Hepatocyte (in vitro differentiated cells): Measurements from ENCODE around the gene RELB. TPM values are rescaled to one million over a fixed set of nuclear protein-coding genes. Genes with fewer than 3 reads are reported as not detected.

ENCODE experiments used
- DNase-seq: peaks from one replicate; pipeline ENCODE4 v3.0.0-alpha.2; 2016; ENCODE audit warnings: low spot score
- H2AFZ ChIP-seq: fragments of 200-600 bp; sonication (generic); 2 replicates; pipeline ENCODE4 v1.6.0; 2016; ENCODE audit warnings: antibody characterized with exemption, mild to moderate bottlenecking
- H3K27ac ChIP-seq: fragments of 200-600 bp; sonication (generic); 2 replicates; pipeline ENCODE4 v1.5.1; 2016; ENCODE audit warnings: mild to moderate bottlenecking
- H3K27me3 ChIP-seq: fragments of 200-600 bp; sonication (generic); 2 replicates; pipeline ENCODE4 v1.6.1; 2016
- H3K36me3 ChIP-seq: fragments of 200-600 bp; sonication (generic); replicated peaks from 2 replicates; pipeline ENCODE4 v1.5.1; 2016; ENCODE audit warnings: low read depth; ENCODE audit not compliant: insufficient read depth
- H3K4me1 ChIP-seq: fragments of 200-600 bp; sonication (generic); 2 replicates; pipeline ENCODE4 v1.5.1; 2016; ENCODE audit warnings: mild to moderate bottlenecking, moderate library complexity; ENCODE audit not compliant: insufficient read depth
- H3K4me2 ChIP-seq: fragments of 200-600 bp; sonication (generic); 2 replicates; pipeline ENCODE4 v1.6.0; 2016
- H3K4me3 ChIP-seq: fragments of 200-600 bp; sonication (generic); 2 replicates; pipeline ENCODE4 v1.5.1; 2016; ENCODE audit warnings: mild to moderate bottlenecking
- H3K79me2 ChIP-seq: fragments of 200-600 bp; sonication (generic); 2 replicates; pipeline ENCODE4 v1.6.0; 2017; ENCODE audit warnings: mild to moderate bottlenecking
- H3K9me2 ChIP-seq: fragments of 200-600 bp; sonication (generic); replicated peaks from 2 replicates; pipeline ENCODE4 v1.6.0; 2017; ENCODE audit warnings: mild to moderate bottlenecking; ENCODE audit not compliant: insufficient read depth
- H3K9me3 ChIP-seq: fragments of 200-600 bp; sonication (generic); 2 replicates; pipeline ENCODE4 v1.5.1; 2016; ENCODE audit warnings: low read depth, mild to moderate bottlenecking
- H4K20me1 ChIP-seq: fragments of 200-600 bp; sonication (generic); 2 replicates; pipeline ENCODE4 v1.6.0; 2016; ENCODE audit warnings: mild to moderate bottlenecking; ENCODE audit not compliant: insufficient read depth, poor library complexity, severe bottlenecking
- CTCF ChIP-seq: fragments of 200-600 bp; sonication (generic); IDR thresholded peaks from 2 replicates; pipeline ENCODE4 v1.5.1; 2016; ENCODE audit warnings: antibody characterized with exemption, mild to moderate bottlenecking; ENCODE audit not compliant: poor library complexity
- EZH2 ChIP-seq: fragments of 200-600 bp; sonication (generic); IDR thresholded peaks from 2 replicates; pipeline ENCODE4 v1.6.1; 2016; ENCODE audit warnings: antibody characterized with exemption, mild to moderate bottlenecking, borderline replicate concordance
- EZH2phosphoT487 ChIP-seq: fragments of 200-600 bp; sonication (generic); IDR thresholded peaks from one replicate; pipeline ENCODE4 v1.6.1; 2018; ENCODE audit warnings: antibody characterized with exemption, mild to moderate bottlenecking, low read depth, moderate library complexity; ENCODE audit not compliant: unreplicated experiment, severe bottlenecking
- WGBS: methylation state at CpG from one replicate; pipeline ENCODE4 v1.1.6; 2016; ENCODE audit warnings: low lambda C conversion rate; ENCODE audit errors: missing lambda C conversion rate; 5-methylcytosine and 5-hydroxymethylcytosine counted together
- polyA plus RNA-seq: library from polyadenylated mRNA; unstranded; fragments of >200 nt; fragmentation: Nextera tagmentation; extraction: Ambion mirVana; gene quantifications from 2 replicates; pipeline ENCODE4 v1.2.1, GENCODE V29; 2016
- total RNA-seq: library from RNA; depleted of rRNA; stranded (reverse); fragments of >200 nt; gene quantifications from 2 replicates; pipeline ENCODE4 v1.2.3, GENCODE V29; 2014

RELB gene
- total and polyA plus RNA-seq, 2 experiments from 2014 or later = 6.3 to 9.1 TPM

- Histone ChIP-seq H3K4me2 (no peak overlapping the region), H3K27ac (no peak overlapping the region), H3K27me3 (no peaks in the 10 kb centered on the region), H2AFZ (no peak overlapping the region), H3K4me1 (peaks cover 4% of the 10 kb centered on the region), H3K9me2 (no peaks in the 10 kb centered on the region), H3K36me3 (no peaks in the 10 kb centered on the region), H3K9me3 (no peaks in the 10 kb centered on the region), H4K20me1 (no peaks in the 10 kb centered on the region), H3K79me2 (no peaks in the 10 kb centered on the region), H3K4me3 (no peak overlapping the region)
- 87% methylated on average over 9 of the region's 9 CpGs for WGBS
- no peak for DNase-seq
- TF ChIP-seq EZH2phosphoT487 = no peak
- TF ChIP-seq EZH2 = no peak
- no peak for TF ChIP-seq CTCF
Observed at GRCh38 chr19:45009625-45010255, 8.5 kb downstream of the RELB start.

GRCh38 chr19:45010306-45010705, 9.0 kb downstream of the RELB start:
- Histone ChIP-seq H3K4me1 (peaks cover 4% of the 10 kb centered on the region), H3K27me3 (no peaks in the 10 kb centered on the region), H3K27ac (no peak overlapping the region), H2AFZ (no peak overlapping the region), H3K79me2 (no peaks in the 10 kb centered on the region), H3K9me2 (no peaks in the 10 kb centered on the region), H3K4me3 (no peak overlapping the region), H4K20me1 (no peaks in the 10 kb centered on the region), H3K4me2 (no peak overlapping the region), H3K36me3 (no peaks in the 10 kb centered on the region), H3K9me3 (no peaks in the 10 kb centered on the region)
- 57% methylated on average over 6 of the region's 6 CpGs for WGBS
- TF ChIP-seq EZH2 (no peak), CTCF (no peak), EZH2phosphoT487 (no peak)
- DNase-seq = no peak

- H3K79me2 ChIP-seq = no peaks in the 10 kb centered on the region
- H3K4me3 ChIP-seq = no peak overlapping the region
- no peaks in the 10 kb centered on the region for H3K9me2 ChIP-seq
- no peaks in the 10 kb centered on the region for H3K36me3 ChIP-seq
- no peaks in the 10 kb centered on the region for H3K9me3 ChIP-seq
- H4K20me1 ChIP-seq = no peaks in the 10 kb centered on the region
- no peak for TF ChIP-seq EZH2
- TF ChIP-seq EZH2phosphoT487 = no peak
- TF ChIP-seq CTCF = no peak
- DNase-seq = no peak
- WGBS = 97% methylated on average over 26 of the region's 42 CpGs
- H2AFZ ChIP-seq = no peak overlapping the region
- H3K27me3 ChIP-seq = no peaks in the 10 kb centered on the region
- no peak overlapping the region for H3K4me2 ChIP-seq
- H3K27ac ChIP-seq = no peak overlapping the region
- peaks cover 4% of the 10 kb centered on the region for H3K4me1 ChIP-seq
Observed at GRCh38 chr19:45011959-45012358, 10.7 kb downstream of the RELB start.
